ENCODE measurements around the gene UMODL1. TPM values are rescaled to one million over a fixed set of nuclear protein-coding genes. Genes with fewer than 3 reads are reported as not detected.

Gene UMODL1
- total and polyA plus RNA-seq, 9 donors, result 0.01 to 2.2 (median 0.24) TPM; not detected in 5

GRCh38 chr21:42094811-42095210 is 23.7 kb downstream of the UMODL1 start:
- intact Hi-C loops (cut with DNase I), result no loop called here
- H3K4me1 ChIP-seq (ENCODE audit: insufficient read depth), result no peaks in the 10 kb centered on the region
- TF ChIP-seq POLR2A (IDR thresholded peaks at IDR 0.05), result no peak
- TF ChIP-seq CTCF (IDR thresholded peaks at IDR 0.05), result no peak

GRCh38 chr21:42095581-42095980 is 24.5 kb downstream of the UMODL1 start:
- 87 to 96% (median 94%) methylated on average over 2 of the region's 2 CpGs for WGBS, 3 donors
- Histone ChIP-seq H3K9me3 (peaks cover 0 to 8% of the 10 kb centered on the region in 2 donors), H3K4me1 (ENCODE audit: insufficient read depth) (no peaks in the 10 kb centered on the region), H3K4me3 (no peak overlapping the region), H3K27ac (no peak overlapping the region), H3K36me3 (no peaks in the 10 kb centered on the region), H3K27me3 (no peaks in the 10 kb centered on the region)
- DNase-seq, result no peak
- TF ChIP-seq EP300 (IDR thresholded peaks at IDR 0.05) (no peak), POLR2A (IDR thresholded peaks at IDR 0.05) (no peak), CTCF (IDR thresholded peaks at IDR 0.05) (no peak)
- intact Hi-C loops (cut with DNase I), result no loop called here

More at GRCh38 chr21:42094811-42095210, 23.7 kb downstream of the UMODL1 start:
- no peak overlapping the region for H3K4me3 ChIP-seq
- no peak for DNase-seq
- WGBS, 3 donors, result 94 to 96% (median 96%) methylated on average over 6 of the region's 6 CpGs
- H3K27me3 ChIP-seq, result no peaks in the 10 kb centered on the region
- no peaks in the 10 kb centered on the region for H3K36me3 ChIP-seq
- H3K27ac ChIP-seq, result no peak overlapping the region
- H3K9me3 ChIP-seq, result peaks cover 0 to 8% of the 10 kb centered on the region in 2 donors

GRCh38 chr21:42096566-42096965 is 25.4 kb downstream of the UMODL1 start:
- WGBS, 3 donors, result 68 to 74% (median 70%) methylated on average over 10 of the region's 10 CpGs
- no peak for TF ChIP-seq EP300 (IDR thresholded peaks at IDR 0.05)
- TF ChIP-seq POLR2A (IDR thresholded peaks at IDR 0.05), result no peak
- no peak for TF ChIP-seq CTCF (IDR thresholded peaks at IDR 0.05)
- DNase-seq, result no peak
- Histone ChIP-seq H3K9me3 (peaks cover 0 to 8% of the 10 kb centered on the region in 2 donors), H3K4me3 (no peak overlapping the region), H3K36me3 (no peaks in the 10 kb centered on the region), H3K27ac (no peak overlapping the region), H3K4me1 (ENCODE audit: insufficient read depth) (no peaks in the 10 kb centered on the region), H3K27me3 (no peaks in the 10 kb centered on the region)
- intact Hi-C loops (cut with DNase I), result no loop called here

- Histone ChIP-seq H3K9me3 (peaks cover 0 to 8% of the 10 kb centered on the region in 2 donors), H3K27me3 (no peaks in the 10 kb centered on the region), H3K27ac (no peak overlapping the region), H3K4me1 (ENCODE audit: insufficient read depth) (no peaks in the 10 kb centered on the region), H3K4me3 (no peak overlapping the region), H3K36me3 (no peaks in the 10 kb centered on the region)
- TF ChIP-seq CTCF (IDR thresholded peaks at IDR 0.05) (no peak), POLR2A (IDR thresholded peaks at IDR 0.05) (no peak), EP300 (IDR thresholded peaks at IDR 0.05) (no peak)
- intact Hi-C loops (cut with DNase I), result no loop called here
- DNase-seq, result no peak
- 80 to 84% (median 82%) methylated on average over 3 of the region's 3 CpGs for WGBS, 3 donors
These were observed 26.2 kb downstream of the UMODL1 start for GRCh38 chr21:42097274-42097673.

Measured in ovary (tissue), 9 donors.